GM12878 (cell line): ENCODE measurements around the gene TPPP. TPM values are rescaled to one million over a fixed set of nuclear protein-coding genes. Genes with fewer than 3 reads are reported as not detected.

ENCODE experiments used
- ATAC-seq: fragments of 200-7000 bp; cut with Tn5 transposase; 3 replicates; pipeline ENCODE4 v1.9.1; 2020; ENCODE audit warnings: mild to moderate bottlenecking, moderate library complexity
- BruUV-seq: library from RNA; stranded (reverse); fragments of 400-500 nt; replicated peaks from 2 replicates; lab custom pipeline; 2021; lab: Mats Ljungman, UMichigan
- CTCF ChIA-PET: fragments of 300-600 bp; sonication (Branson Sonifier 250); formaldehyde crosslinking; extraction: SDS; loops from one replicate; lab custom pipeline; 2021; ENCODE audit warnings: inconsistent platforms; lab: Yijun Ruan, JAX
- POLR2A ChIA-PET: fragments of 350-600 bp; formaldehyde crosslinking; extraction: SDS; loops from one replicate; lab custom pipeline; 2021; ENCODE audit warnings: inconsistent platforms; lab: Charles Lee
- RAD21 ChIA-PET: fragments of 300-600 bp; sonication (Branson Sonifier 250); formaldehyde crosslinking; loops from one replicate; lab custom pipeline; 2023; ENCODE audit warnings: antibody characterized with exemption; ENCODE audit not compliant: unreplicated experiment; lab: Charles Lee
- SMC1A ChIA-PET: fragments of 300-600 bp; sonication (Branson Sonifier 250); formaldehyde crosslinking; loops from one replicate; lab custom pipeline; 2023; ENCODE audit not compliant: unreplicated experiment, uncharacterized antibody; lab: Charles Lee
- DNase-seq: peaks from one replicate; pipeline ENCODE4 v3.0.0-alpha.2; 2011; ENCODE audit warnings: low read depth, low spot score
- FAIRE-seq: peaks from 3 replicates; lab custom pipeline; 2011; peaks lifted over from hg19 to GRCh38; lab: Jason Lieb, UNC
- H2AFZ ChIP-seq: 2 replicates; pipeline ENCODE4 v1.6.0; 2011; ENCODE audit warnings: low read depth, low read length, control low read depth; ENCODE audit not compliant: control insufficient read depth
- H3K27ac ChIP-seq: 2 replicates; pipeline ENCODE4 v1.5.1; 2011; ENCODE audit warnings: control low read depth; ENCODE audit not compliant: control insufficient read depth, insufficient read depth
- H3K27me3 ChIP-seq, 2 experiments: replicated peaks in 1 of 2; 2 replicates each; pipeline versions ENCODE4 v1.6.0 to v1.6.1; 2011; ENCODE audit warnings: low read length in 1 of 2; ENCODE audit not compliant: control insufficient read depth in 2 of 2, insufficient read depth in 2 of 2
- H3K36me3 ChIP-seq, 2 experiments: 2 replicates each; pipeline ENCODE4 v1.5.1; 2011; ENCODE audit warnings: low read length in 1 of 2; ENCODE audit not compliant: control insufficient read depth in 2 of 2, insufficient read depth in 2 of 2
- H3K4me1 ChIP-seq: 2 replicates; pipeline ENCODE4 v1.6.1; 2011; ENCODE audit warnings: mild to moderate bottlenecking, low read length, moderate library complexity, mixed read lengths; ENCODE audit not compliant: control insufficient read depth, insufficient read depth
- H3K4me2 ChIP-seq: 2 replicates; pipeline ENCODE4 v1.6.0; 2011; ENCODE audit warnings: control low read depth; ENCODE audit not compliant: control insufficient read depth, insufficient read depth
- H3K4me3 ChIP-seq: fragments of 200-600 bp; sonication (generic); 2 replicates; pipeline ENCODE4 v1.5.1; 2016
- H3K79me2 ChIP-seq: 2 replicates; pipeline ENCODE4 v1.6.0; 2011; ENCODE audit warnings: low read length; ENCODE audit not compliant: control insufficient read depth, insufficient read depth
- H3K9ac ChIP-seq: 2 replicates; pipeline ENCODE4 v1.8.0; 2011; ENCODE audit warnings: low read length, control low read depth, mixed read lengths; ENCODE audit not compliant: control insufficient read depth, insufficient read depth
- H3K9me3 ChIP-seq: replicated peaks from 3 replicates; pipeline ENCODE4 v1.5.1; 2011; ENCODE audit warnings: mild to moderate bottlenecking, low read length; ENCODE audit not compliant: control insufficient read depth, insufficient read depth
- H4K20me1 ChIP-seq: 2 replicates; pipeline ENCODE4 v1.6.0; 2011; ENCODE audit not compliant: control insufficient read depth, insufficient read depth
- HCFC1 ChIP-seq: fragments of 150-350 bp; IDR thresholded peaks from 2 replicates; pipeline ENCODE4 v1.6.1; 2014; ENCODE audit warnings: low read length
- IKZF2 ChIP-seq, 2 experiments: fragments of 450-650 bp; IDR thresholded peaks; 2 replicates each; pipeline ENCODE4 v1.6.1; 2017; ENCODE audit warnings: mild to moderate bottlenecking in 2 of 2, moderate library complexity in 2 of 2
- RAD21 ChIP-seq: IDR thresholded peaks from 2 replicates; pipeline ENCODE4 v1.6.1; 2011; ENCODE audit warnings: mild to moderate bottlenecking, low read depth, low read length, moderate library complexity; ENCODE audit not compliant: insufficient read depth
- SREBF2 ChIP-seq: IDR thresholded peaks from 2 replicates; pipeline ENCODE4 v1.6.1; 2012; ENCODE audit warnings: mild to moderate bottlenecking, low read length
- TBL1XR1 ChIP-seq: IDR thresholded peaks from 2 replicates; pipeline ENCODE4 v1.6.1; 2012; ENCODE audit warnings: low read depth, low read length, improper control_type of control experiment
- ZNF622 ChIP-seq: fragments of 450-650 bp; IDR thresholded peaks from 2 replicates; pipeline ENCODE4 v1.6.1; 2017; ENCODE audit warnings: mild to moderate bottlenecking, inconsistent platforms
- WGBS: methylation state at CpG from one replicate; pipeline ENCODE4 v1.1.6; 2016; ENCODE audit warnings: low lambda C conversion rate; ENCODE audit not compliant: insufficient replicate concordance, insufficient coverage; ENCODE audit errors: missing lambda C conversion rate; 5-methylcytosine and 5-hydroxymethylcytosine counted together
- in situ Hi-C: fragments of 300-500 bp; cut with MboI; formaldehyde crosslinking; loops from 9 replicates; pipeline ENCODE4 v1.14.3; 2018; ENCODE audit warnings: mixed read lengths
- intact Hi-C: fragments of 100-400 bp; cut with micrococcal nuclease; formaldehyde crosslinking; loops from one replicate; pipeline ENCODE4 v1.14.2; 2022; ENCODE audit not compliant: unreplicated experiment
- polyA plus RNA-seq, 11 experiments: library from polyadenylated mRNA; depleted of rRNA in 4 of 11; unstranded in 6 of 11; stranded (reverse) in 5 of 11; fragments of >200 nt; fragmentation: Nextera tagmentation in 4 of 11; fragmentation: Illumina TruSeq in 1 of 11; extraction: Ambion mirVana in 4 of 11; extraction: Trizol in 1 of 11; gene quantifications; 1 replicate in 1 of 11; 2 replicates in 10 of 11; pipeline versions ENCODE4 v1.2.1 to v1.2.3, GENCODE V29; 2011 to 2016; ENCODE audit warnings: inconsistent platforms in 2 of 11, missing spikeins in 2 of 11, low read depth in 1 of 11
- total RNA-seq, 4 experiments: library from RNA; depleted of rRNA in 3 of 4; stranded (reverse); fragments of >200 nt in 3 of 4; fragmentation: Illumina TruSeq in 1 of 4; extraction: Trizol in 1 of 4; gene quantifications; 2 replicates each; pipeline versions ENCODE4 v1.2.1 to v1.2.3, GENCODE V29; 2013 to 2021
- TF ChIP-seq, protein P1 (sequence below): fragments of 450-650 bp; IDR thresholded peaks from 2 replicates; pipeline ENCODE4 v1.6.1; 2016; ENCODE audit warnings: mild to moderate bottlenecking, moderate library complexity, borderline replicate concordance

The TPPP gene
- total and polyA plus RNA-seq, 10 of the 15 experiments (the other 5 are each of a cell fraction or from before 2014, with no cell fraction given): under 0.01 to 0.24 (median 0.04) TPM; not detected in 4

DNA sequence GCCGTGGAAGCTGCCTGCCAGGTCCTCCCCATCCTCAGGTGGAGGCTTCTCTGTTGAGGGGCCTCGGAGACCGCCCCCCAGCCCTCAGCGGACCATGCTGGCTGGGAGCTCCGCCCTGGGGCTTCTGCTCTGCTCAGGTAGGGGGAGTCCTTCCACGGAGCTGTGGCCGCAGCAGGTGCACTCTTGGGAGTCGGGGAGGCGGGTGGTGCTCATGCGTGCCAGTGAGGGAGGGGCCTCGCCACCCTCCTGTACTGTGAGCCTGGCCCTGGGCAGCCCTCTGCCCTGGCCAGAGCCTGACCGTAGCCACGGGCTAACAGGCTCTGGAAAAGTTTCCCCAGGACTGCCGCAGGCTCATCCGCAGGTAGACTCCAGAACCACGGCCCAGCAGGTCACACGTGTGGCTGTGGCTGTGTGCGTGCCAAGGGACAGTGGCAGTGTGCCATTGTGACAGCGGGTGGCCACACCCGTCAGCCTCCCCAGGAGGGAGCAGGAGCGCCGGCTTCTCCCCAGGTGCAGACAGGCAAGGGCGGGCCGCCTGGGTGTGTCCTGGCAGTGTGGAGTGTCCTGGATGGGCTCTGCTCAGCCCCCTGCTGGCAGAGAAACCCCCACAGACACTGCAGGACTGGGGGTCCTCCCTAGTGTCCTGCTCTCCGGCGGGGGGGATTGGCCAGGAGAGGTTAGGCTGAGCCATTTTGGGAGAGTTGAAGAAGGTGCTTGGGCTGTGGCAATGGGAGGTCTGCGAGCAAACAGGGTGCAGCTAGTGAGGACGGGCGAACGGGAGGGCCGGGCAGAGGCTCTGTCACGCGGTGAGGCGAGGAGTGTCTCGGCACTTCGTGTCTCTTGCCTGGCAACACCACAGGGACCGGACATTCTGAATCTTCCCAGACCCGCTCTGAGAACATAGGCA, 29.5 kb downstream of the TPPP start:
- Histone ChIP-seq H3K4me1 (no peaks in the 10 kb centered on the region), H3K9ac (no peak overlapping the region), H3K9me3 (no peaks in the 10 kb centered on the region; the same call in 2 of the 3 replicates), H3K36me3 (peaks cover 11 to 18% of the 10 kb centered on the region in 2 experiments; a peak in 3 of 4 replicates), H3K27me3 (no peaks in the 10 kb centered on the region), H3K4me3 (no peak overlapping the region), H3K27ac (no peak overlapping the region), H2AFZ (no peak overlapping the region), H3K4me2 (no peak overlapping the region), H3K79me2 (no peaks in the 10 kb centered on the region), H4K20me1 (no peaks in the 10 kb centered on the region)
- intact Hi-C loops (no loop called here), in situ Hi-C loops (no loop called here)
- FAIRE-seq (no peak), ATAC-seq (no peak), DNase-seq (no peak)
- RAD21 ChIA-PET: no interaction called here
- WGBS: 95% methylated on average over 36 of the region's 38 CpGs
- TF ChIP-seq ZNF622 (no peak), HCFC1 (no peak), RAD21 (no peak), SREBF2 (no peak), TBL1XR1 (no peak), IKZF2 (IDR thresholded peaks at IDR 0.05) (no peak)
- TF ChIP-seq, protein P1, sequence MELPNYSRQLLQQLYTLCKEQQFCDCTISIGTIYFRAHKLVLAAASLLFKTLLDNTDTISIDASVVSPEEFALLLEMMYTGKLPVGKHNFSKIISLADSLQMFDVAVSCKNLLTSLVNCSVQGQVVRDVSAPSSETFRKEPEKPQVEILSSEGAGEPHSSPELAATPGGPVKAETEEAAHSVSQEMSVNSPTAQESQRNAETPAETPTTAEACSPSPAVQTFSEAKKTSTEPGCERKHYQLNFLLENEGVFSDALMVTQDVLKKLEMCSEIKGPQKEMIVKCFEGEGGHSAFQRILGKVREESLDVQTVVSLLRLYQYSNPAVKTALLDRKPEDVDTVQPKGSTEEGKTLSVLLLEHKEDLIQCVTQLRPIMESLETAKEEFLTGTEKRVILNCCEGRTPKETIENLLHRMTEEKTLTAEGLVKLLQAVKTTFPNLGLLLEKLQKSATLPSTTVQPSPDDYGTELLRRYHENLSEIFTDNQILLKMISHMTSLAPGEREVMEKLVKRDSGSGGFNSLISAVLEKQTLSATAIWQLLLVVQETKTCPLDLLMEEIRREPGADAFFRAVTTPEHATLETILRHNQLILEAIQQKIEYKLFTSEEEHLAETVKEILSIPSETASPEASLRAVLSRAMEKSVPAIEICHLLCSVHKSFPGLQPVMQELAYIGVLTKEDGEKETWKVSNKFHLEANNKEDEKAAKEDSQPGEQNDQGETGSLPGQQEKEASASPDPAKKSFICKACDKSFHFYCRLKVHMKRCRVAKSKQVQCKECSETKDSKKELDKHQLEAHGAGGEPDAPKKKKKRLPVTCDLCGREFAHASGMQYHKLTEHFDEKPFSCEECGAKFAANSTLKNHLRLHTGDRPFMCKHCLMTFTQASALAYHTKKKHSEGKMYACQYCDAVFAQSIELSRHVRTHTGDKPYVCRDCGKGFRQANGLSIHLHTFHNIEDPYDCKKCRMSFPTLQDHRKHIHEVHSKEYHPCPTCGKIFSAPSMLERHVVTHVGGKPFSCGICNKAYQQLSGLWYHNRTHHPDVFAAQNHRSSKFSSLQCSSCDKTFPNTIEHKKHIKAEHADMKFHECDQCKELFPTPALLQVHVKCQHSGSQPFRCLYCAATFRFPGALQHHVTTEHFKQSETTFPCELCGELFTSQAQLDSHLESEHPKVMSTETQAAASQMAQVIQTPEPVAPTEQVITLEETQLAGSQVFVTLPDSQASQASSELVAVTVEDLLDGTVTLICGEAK: no peak
- SMC1A ChIA-PET: no interaction called here
- POLR2A ChIA-PET: no interaction called here
- BruUV-seq: no TSS peak
- CTCF ChIA-PET: no interaction called here
